Central memory CD8-positive, alpha-beta T cell (primary cell): ENCODE data around the gene PRDX6.
A peak's percentile ranks its signal among the peaks of the same experiment; 100 is the strongest.
"Not testable (repeated sequence)": the region's sequence is repeated elsewhere in the genome, so short reads cannot be mapped to it uniquely, and the experiment has no call there.

Source experiments
- ATAC-seq: fragments of 150-1000 bp; cut with Tn5 transposase; replicated peaks from 2 replicates; pipeline ENCODE4 v1.10.0; 2022; ENCODE audit warnings: mild to moderate bottlenecking, moderate FRiP score, moderate number of reproducible peaks; ENCODE audit not compliant: poor library complexity, severe bottlenecking; ENCODE audit errors: extremely low read depth
- DNase-seq, 2 donors: peaks; one replicate each; pipeline ENCODE4 v3.0.0; 2021; ENCODE audit warnings: low spot score in 2 of 2
- H3K27ac Mint-ChIP-seq: one replicate; pipeline ENCODE4 v1.8.0; 2022; ENCODE audit warnings: low read depth, mild to moderate bottlenecking, moderate library complexity, mixed read lengths
- H3K27me3 Mint-ChIP-seq: one replicate; pipeline ENCODE4 v1.8.0; 2022; ENCODE audit warnings: mixed read lengths
- H3K36me3 Mint-ChIP-seq: one replicate; pipeline ENCODE4 v1.8.0; 2022; ENCODE audit warnings: mild to moderate bottlenecking, moderate library complexity, mixed read lengths; ENCODE audit not compliant: insufficient read depth
- H3K4me1 Mint-ChIP-seq: one replicate; pipeline ENCODE4 v1.8.0; 2022; ENCODE audit warnings: mixed read lengths
- H3K4me3 Mint-ChIP-seq: one replicate; pipeline ENCODE4 v1.8.0; 2022; ENCODE audit warnings: mild to moderate bottlenecking, moderate library complexity, mixed read lengths
- H3K9me3 Mint-ChIP-seq: one replicate; pipeline ENCODE4 v1.8.0; 2022; ENCODE audit warnings: mixed read lengths

Gene PRDX6

GRCh38 chr1:173507847-173508209, 30.7 kb downstream of the PRDX6 start:
- no peaks in the 10 kb centered on the region for H3K36me3 Mint-ChIP-seq
- H3K4me3 Mint-ChIP-seq, result no peak overlapping the region
- ATAC-seq, result no peak
- no peak overlapping the region for H3K27ac Mint-ChIP-seq
- no peaks in the 10 kb centered on the region for H3K9me3 Mint-ChIP-seq
- DNase-seq, result no peak
- no peaks in the 10 kb centered on the region for H3K4me1 Mint-ChIP-seq
- no peaks in the 10 kb centered on the region for H3K27me3 Mint-ChIP-seq

- Mint-ChIP-seq H3K27me3 (no peaks in the 10 kb centered on the region), H3K4me3 (no peak overlapping the region), H3K4me1 (no peaks in the 10 kb centered on the region), H3K27ac (no peak overlapping the region), H3K36me3 (no peaks in the 10 kb centered on the region), H3K9me3 (peaks cover 2% of the 10 kb centered on the region)
- DNase-seq, result no peak
- no peak for ATAC-seq
Measured at GRCh38 chr1:173508541-173508940, 31.4 kb downstream of the PRDX6 start.

DNA sequence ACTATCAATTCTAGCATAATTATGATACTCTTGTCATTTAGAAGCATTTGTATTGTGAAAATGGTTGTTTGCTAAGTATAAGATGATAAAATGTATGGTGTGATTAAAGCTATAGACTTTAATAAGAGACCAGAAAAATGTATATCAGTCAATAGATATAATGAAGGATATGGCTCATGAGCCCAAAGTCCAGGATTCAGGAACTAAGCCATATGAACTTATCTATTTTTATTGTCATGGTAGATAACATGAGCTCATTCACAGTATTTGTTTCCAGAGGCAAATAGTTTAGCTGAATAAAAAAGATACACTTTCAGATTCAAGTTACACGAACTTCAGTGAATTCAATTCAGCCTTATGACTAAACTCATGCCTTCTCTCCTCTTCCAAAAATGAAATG, 32.7 kb downstream of the PRDX6 start:
- no peak overlapping the region for H3K27ac Mint-ChIP-seq
- peaks cover 13% of the 10 kb centered on the region for H3K9me3 Mint-ChIP-seq

GRCh38 chr1:173514503-173514902, 37.4 kb downstream of the PRDX6 start:
- not testable (repeated sequence) for ATAC-seq, H3K27ac Mint-ChIP-seq, DNase-seq, H3K27me3 Mint-ChIP-seq, H3K36me3 Mint-ChIP-seq, H3K4me1 Mint-ChIP-seq, H3K4me3 Mint-ChIP-seq
- H3K9me3 Mint-ChIP-seq, result peaks cover 13% of the 10 kb centered on the region

More for the DNA sequence above, 32.7 kb downstream of the PRDX6 start:
- Mint-ChIP-seq H3K36me3 (peaks cover 2% of the 10 kb centered on the region), H3K4me3 (no peak overlapping the region), H3K27me3 (no peaks in the 10 kb centered on the region), H3K4me1 (no peaks in the 10 kb centered on the region)
- ATAC-seq (no peak), DNase-seq (no peak)

GRCh38 chr1:173520799-173521198, 43.7 kb downstream of the PRDX6 start:
- Mint-ChIP-seq H3K4me1 (peaks cover 5% of the 10 kb centered on the region), H3K27ac (no peak overlapping the region), H3K4me3 (no peak overlapping the region), H3K9me3 (no peaks in the 10 kb centered on the region), H3K27me3 (no peaks in the 10 kb centered on the region), H3K36me3 (peaks cover 2% of the 10 kb centered on the region)
- DNase-seq, result no peak
- ATAC-seq, result no peak

DNA sequence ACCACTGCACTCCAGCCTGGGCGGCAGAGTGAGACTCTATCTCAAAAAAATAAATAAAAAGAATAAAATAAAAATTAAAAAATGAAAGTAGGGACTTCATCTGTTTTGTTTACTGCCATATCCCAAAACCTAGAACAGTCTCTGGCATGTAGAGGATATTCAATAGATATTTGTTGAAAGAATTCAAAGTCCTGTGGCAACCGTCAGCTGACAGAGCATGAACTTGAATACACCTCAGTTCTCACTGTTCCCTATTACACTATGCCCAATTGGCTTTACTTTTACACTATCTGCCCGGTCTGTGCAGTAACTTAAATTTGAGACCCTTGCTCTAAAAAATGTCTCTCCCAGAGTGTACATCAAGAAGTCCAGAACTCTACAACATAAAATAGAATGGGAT, 46.2 kb downstream of the PRDX6 start:
- peaks cover 2% of the 10 kb centered on the region for H3K36me3 Mint-ChIP-seq
- DNase-seq, result no peak
- peaks cover 6% of the 10 kb centered on the region for H3K4me1 Mint-ChIP-seq
- no peak overlapping the region for H3K4me3 Mint-ChIP-seq
- no peaks in the 10 kb centered on the region for H3K9me3 Mint-ChIP-seq
- no peak overlapping the region for H3K27ac Mint-ChIP-seq
- no peaks in the 10 kb centered on the region for H3K27me3 Mint-ChIP-seq
- ATAC-seq, result no peak

DNA sequence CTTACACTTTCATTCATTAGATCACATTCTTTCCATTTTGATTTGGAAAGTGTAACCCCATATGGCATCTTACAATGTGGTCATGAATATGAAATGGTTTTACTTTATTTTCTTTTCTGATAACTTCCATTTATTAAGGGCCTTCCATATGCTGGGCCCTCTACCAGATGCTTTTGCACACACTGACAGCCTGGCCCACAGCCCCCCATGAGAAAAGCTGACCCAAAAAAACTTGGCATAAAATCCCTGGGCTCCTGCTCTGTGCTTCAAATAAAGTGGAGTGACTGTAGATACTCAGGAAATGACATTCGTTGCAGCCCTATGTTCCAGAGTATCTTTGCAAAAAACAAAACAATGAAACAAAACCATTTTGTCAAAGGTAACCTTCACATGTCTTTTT, 48.8 kb downstream of the PRDX6 start:
- H3K9me3 Mint-ChIP-seq, result no peaks in the 10 kb centered on the region
- DNase-seq, result no peak
- no peak overlapping the region for H3K4me3 Mint-ChIP-seq
- no peak overlapping the region for H3K27ac Mint-ChIP-seq
- H3K27me3 Mint-ChIP-seq, result no peaks in the 10 kb centered on the region
- H3K4me1 Mint-ChIP-seq, result peaks cover 16% of the 10 kb centered on the region
- no peaks in the 10 kb centered on the region for H3K36me3 Mint-ChIP-seq
- no peak for ATAC-seq

- no peak for DNase-seq
- no peaks in the 10 kb centered on the region for H3K9me3 Mint-ChIP-seq
- H3K27me3 Mint-ChIP-seq, result no peaks in the 10 kb centered on the region
- peaks cover 22% of the 10 kb centered on the region for H3K4me1 Mint-ChIP-seq
- no peaks in the 10 kb centered on the region for H3K36me3 Mint-ChIP-seq
- ATAC-seq, result no peak
- no peak overlapping the region for H3K4me3 Mint-ChIP-seq
- H3K27ac Mint-ChIP-seq, result no peak overlapping the region
Measured at GRCh38 chr1:173527151-173527826, 50.2 kb downstream of the PRDX6 start.

- peaks cover 26% of the 10 kb centered on the region for H3K4me1 Mint-ChIP-seq
- peak overlapping the region; percentile 5 for H3K27ac Mint-ChIP-seq
- no peaks in the 10 kb centered on the region for H3K36me3 Mint-ChIP-seq
- no peaks in the 10 kb centered on the region for H3K27me3 Mint-ChIP-seq
- no peaks in the 10 kb centered on the region for H3K9me3 Mint-ChIP-seq
- H3K4me3 Mint-ChIP-seq, result no peak overlapping the region
- ATAC-seq (no peak), DNase-seq (no peak)
Measured at GRCh38 chr1:173529106-173529505, 52.0 kb downstream of the PRDX6 start.

DNA sequence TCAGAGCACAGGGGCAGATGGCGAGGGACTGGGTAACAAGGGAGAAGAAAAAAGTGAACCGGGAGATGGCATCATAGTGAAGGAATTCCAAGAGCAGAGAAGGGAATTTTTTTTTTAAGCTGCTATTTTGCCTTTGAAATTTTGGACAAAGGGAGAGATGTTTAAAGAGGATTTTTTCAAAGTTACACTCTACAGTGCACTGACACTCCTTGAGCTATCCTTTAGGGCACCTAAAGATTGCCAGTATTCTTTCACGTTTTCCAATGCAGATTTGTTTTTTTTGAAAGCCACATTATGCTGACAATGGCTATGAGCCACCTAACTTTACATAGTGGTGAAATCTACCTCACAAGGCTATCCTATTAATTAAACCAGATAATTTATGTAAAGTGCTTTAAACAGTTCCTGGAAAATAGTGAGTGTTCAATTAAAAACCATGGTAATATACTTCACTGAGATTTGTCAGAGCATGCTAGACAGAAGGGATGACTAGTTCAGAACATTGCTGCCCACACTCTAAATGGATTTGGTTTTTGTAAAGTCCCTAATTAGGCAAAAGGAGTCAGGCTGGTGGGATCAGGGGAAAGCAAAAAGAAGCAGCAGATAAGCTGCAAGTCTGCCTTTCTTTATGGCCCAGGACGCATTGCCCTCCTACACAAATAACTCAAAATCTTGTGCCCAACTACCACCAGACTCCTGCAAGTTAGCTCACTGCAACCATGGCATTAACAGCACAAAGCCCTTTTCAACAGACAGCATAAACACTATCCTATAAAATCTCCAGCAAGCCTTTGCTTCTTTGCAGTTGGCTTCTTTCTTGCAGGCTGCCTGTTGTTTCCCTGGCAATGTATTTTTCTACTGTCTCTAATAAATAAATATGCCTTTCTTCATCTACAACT, 53.9 kb downstream of the PRDX6 start:
- DNase-seq (no peak), ATAC-seq (no peak)
- no peaks in the 10 kb centered on the region for H3K27me3 Mint-ChIP-seq
- H3K4me1 Mint-ChIP-seq, result peaks cover 26% of the 10 kb centered on the region
- H3K9me3 Mint-ChIP-seq, result no peaks in the 10 kb centered on the region
- no peak overlapping the region for H3K27ac Mint-ChIP-seq
- H3K36me3 Mint-ChIP-seq, result no peaks in the 10 kb centered on the region
- H3K4me3 Mint-ChIP-seq, result no peak overlapping the region

DNA sequence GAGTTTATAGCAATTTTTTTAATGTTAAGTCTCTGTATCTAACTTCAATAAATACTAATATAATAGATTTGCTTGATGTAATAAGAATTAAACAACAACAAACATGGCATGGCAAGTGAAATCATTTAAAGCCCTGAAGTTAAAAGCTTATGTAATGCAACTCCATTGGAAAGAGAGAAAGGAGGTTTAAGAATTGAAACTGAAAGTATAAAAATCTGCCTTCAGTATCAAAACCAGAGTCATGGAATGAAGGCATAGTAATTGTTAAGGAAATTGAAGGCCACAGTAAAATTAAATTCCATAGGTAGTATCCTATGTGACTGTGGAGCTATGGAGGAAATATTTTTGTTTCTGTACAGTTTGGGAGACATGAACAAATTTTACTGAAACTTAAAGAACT, 55.1 kb downstream of the PRDX6 start:
- Mint-ChIP-seq H3K27ac (peak overlapping the region; percentile 42), H3K36me3 (no peaks in the 10 kb centered on the region), H3K4me1 (peaks cover 26% of the 10 kb centered on the region), H3K4me3 (peak overlapping the region; percentile 40), H3K9me3 (no peaks in the 10 kb centered on the region), H3K27me3 (no peaks in the 10 kb centered on the region)
- ATAC-seq, result no peak
- no peak for DNase-seq

GRCh38 chr1:173536223-173536622, 59.1 kb downstream of the PRDX6 start:
- H3K36me3 Mint-ChIP-seq, result no peaks in the 10 kb centered on the region
- no peak overlapping the region for H3K27ac Mint-ChIP-seq
- peaks cover 10% of the 10 kb centered on the region for H3K4me1 Mint-ChIP-seq
- H3K9me3 Mint-ChIP-seq, result no peaks in the 10 kb centered on the region
- H3K4me3 Mint-ChIP-seq, result no peak overlapping the region
- H3K27me3 Mint-ChIP-seq, result no peaks in the 10 kb centered on the region
- ATAC-seq, result no peak
- no peak for DNase-seq
